Thoracic aorta (tissue), 2 donors: ENCODE measurements around the gene PI16. TPM values are rescaled to one million over a fixed set of nuclear protein-coding genes. Genes with fewer than 3 reads are reported as not detected.

Experiments used
- ATAC-seq: fragments of 150-250 bp; one replicate; pipeline ENCODE4 v1.8.0; 2017; ENCODE audit warnings: low read depth; ENCODE audit not compliant: insufficient number of reproducible peaks, low FRiP score
- DNase-seq: peaks from one replicate; pipeline ENCODE4 v3.0.0-alpha.2; 2020; ENCODE audit warnings: low spot score
- H3K27ac ChIP-seq, 2 donors: fragments of 200-600 bp; sonication (generic); 1 replicate in 1 of 2; 2 replicates in 1 of 2; pipeline ENCODE4 v1.5.1; 2016; ENCODE audit warnings: mild to moderate bottlenecking in 2 of 2, moderate library complexity in 2 of 2
- H3K27me3 ChIP-seq: fragments of 200-600 bp; sonication (generic); replicated peaks from 2 replicates; pipeline ENCODE4 v1.6.0; 2016; ENCODE audit warnings: mild to moderate bottlenecking; ENCODE audit not compliant: insufficient read depth
- H3K36me3 ChIP-seq: fragments of 200-600 bp; sonication (generic); one replicate; pipeline ENCODE4 v1.5.1; 2016
- H3K4me1 ChIP-seq, 2 donors: fragments of 200-600 bp; sonication (generic); 1 replicate in 1 of 2; 2 replicates in 1 of 2; pipeline versions ENCODE4 v1.5.1 to v1.6.0; 2016; ENCODE audit warnings: low read depth in 2 of 2, mild to moderate bottlenecking in 1 of 2; ENCODE audit not compliant: control insufficient read depth in 1 of 2
- H3K4me3 ChIP-seq: fragments of 200-600 bp; sonication (generic); 2 replicates; pipeline ENCODE4 v1.5.1; 2016; ENCODE audit warnings: mild to moderate bottlenecking
- H3K9me3 ChIP-seq: fragments of 200-600 bp; sonication (generic); 2 replicates; pipeline ENCODE4 v1.5.1; 2016
- total RNA-seq, 2 donors: library from RNA; depleted of rRNA; stranded (reverse); fragments of >200 nt; gene quantifications; one replicate each; pipeline versions ENCODE4 v1.1.0 to v1.2.3, GENCODE V29; 2016
- TF ChIP-seq, protein P1 (sequence below): fragments of 200-600 bp; sonication (generic); IDR thresholded peaks from one replicate; pipeline ENCODE4 v1.5.1; 2019; ENCODE audit warnings: antibody characterized with exemption

The PI16 gene
- total RNA-seq, 2 donors from 2014 or later = 44.3 to 89.7 TPM

DNA sequence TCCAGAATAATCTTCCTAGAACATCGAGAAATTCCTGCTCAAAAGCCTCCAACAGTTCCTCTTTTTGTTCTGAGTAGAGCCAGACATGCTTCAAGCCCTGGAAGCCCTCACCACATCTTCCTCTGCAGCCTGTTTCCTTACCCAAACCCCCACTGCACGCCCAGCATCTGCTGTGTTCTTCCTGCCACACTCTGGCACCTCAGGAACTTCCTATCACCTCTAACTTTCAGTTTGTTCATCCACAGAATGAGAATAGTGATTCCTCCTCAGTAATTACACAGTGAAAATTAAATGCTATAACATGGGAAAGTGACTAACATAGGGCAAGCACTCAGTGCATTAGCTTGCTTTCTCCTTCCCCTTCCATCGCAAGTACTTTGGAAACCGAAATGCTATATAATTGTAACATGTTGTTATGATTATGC, 42.5 kb upstream of the PI16 start:
- DNase-seq (no peak), ATAC-seq (no peak)
- H3K27ac ChIP-seq = no peak overlapping the region
- H3K27me3 ChIP-seq = no peaks in the 10 kb centered on the region
- no peaks in the 10 kb centered on the region for H3K9me3 ChIP-seq
- peaks cover 15 to 25% of the 10 kb centered on the region in 2 donors for H3K4me1 ChIP-seq
- H3K4me3 ChIP-seq = no peak overlapping the region
- peaks cover 21% of the 10 kb centered on the region for H3K36me3 ChIP-seq
- TF ChIP-seq, protein P1, sequence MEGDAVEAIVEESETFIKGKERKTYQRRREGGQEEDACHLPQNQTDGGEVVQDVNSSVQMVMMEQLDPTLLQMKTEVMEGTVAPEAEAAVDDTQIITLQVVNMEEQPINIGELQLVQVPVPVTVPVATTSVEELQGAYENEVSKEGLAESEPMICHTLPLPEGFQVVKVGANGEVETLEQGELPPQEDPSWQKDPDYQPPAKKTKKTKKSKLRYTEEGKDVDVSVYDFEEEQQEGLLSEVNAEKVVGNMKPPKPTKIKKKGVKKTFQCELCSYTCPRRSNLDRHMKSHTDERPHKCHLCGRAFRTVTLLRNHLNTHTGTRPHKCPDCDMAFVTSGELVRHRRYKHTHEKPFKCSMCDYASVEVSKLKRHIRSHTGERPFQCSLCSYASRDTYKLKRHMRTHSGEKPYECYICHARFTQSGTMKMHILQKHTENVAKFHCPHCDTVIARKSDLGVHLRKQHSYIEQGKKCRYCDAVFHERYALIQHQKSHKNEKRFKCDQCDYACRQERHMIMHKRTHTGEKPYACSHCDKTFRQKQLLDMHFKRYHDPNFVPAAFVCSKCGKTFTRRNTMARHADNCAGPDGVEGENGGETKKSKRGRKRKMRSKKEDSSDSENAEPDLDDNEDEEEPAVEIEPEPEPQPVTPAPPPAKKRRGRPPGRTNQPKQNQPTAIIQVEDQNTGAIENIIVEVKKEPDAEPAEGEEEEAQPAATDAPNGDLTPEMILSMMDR = no peak

- Histone ChIP-seq H3K9me3 (no peaks in the 10 kb centered on the region), H3K4me3 (no peak overlapping the region), H3K27ac (no peak overlapping the region), H3K4me1 (peaks cover 13 to 25% of the 10 kb centered on the region in 2 donors), H3K36me3 (peaks cover 21% of the 10 kb centered on the region), H3K27me3 (no peaks in the 10 kb centered on the region)
- TF ChIP-seq, protein P1 = no peak
- no peak for ATAC-seq
- no peak for DNase-seq
Measured at GRCh38 chr6:36912586-36912985, 42.0 kb upstream of the PI16 start.

GRCh38 chr6:36913082-36913481, 41.5 kb upstream of the PI16 start:
- DNase-seq (no peak), ATAC-seq (no peak)
- no peak overlapping the region for H3K4me3 ChIP-seq
- peaks cover 11 to 25% of the 10 kb centered on the region in 2 donors for H3K4me1 ChIP-seq
- H3K9me3 ChIP-seq = no peaks in the 10 kb centered on the region
- TF ChIP-seq, protein P1 = no peak
- H3K27me3 ChIP-seq = no peaks in the 10 kb centered on the region
- no peak overlapping the region for H3K27ac ChIP-seq
- H3K36me3 ChIP-seq = peaks cover 21% of the 10 kb centered on the region

DNA sequence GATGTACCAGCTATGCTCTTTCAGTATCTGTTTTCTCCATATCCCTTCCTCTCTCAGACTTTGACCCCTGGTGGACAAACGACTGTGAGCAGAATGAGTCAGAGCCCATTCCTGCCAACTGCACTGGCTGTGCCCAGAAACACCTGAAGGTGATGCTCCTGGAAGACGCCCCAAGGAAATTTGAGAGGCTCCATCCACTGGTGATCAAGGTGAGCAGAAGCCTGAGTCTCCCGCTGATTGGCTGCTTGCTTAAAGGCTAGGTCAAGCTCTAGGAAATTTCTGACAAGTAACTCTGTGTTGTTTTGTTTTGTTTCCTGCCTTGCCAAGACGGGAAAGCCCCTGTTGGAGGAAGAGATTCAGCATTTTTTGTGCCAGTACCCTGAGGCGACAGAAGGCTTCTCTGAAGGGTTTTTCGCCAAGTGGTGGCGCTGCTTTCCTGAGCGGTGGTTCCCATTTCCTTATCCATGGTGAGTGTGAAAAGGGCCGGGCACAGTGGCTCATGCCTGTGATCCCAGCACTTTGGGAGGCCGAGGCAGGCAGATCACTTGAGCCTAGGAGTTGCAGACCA, 40.2 kb upstream of the PI16 start:
- no peak overlapping the region for H3K4me3 ChIP-seq
- H3K36me3 ChIP-seq = peaks cover 21% of the 10 kb centered on the region
- DNase-seq = no peak
- H3K4me1 ChIP-seq = peaks cover 20 to 36% of the 10 kb centered on the region in 2 donors
- TF ChIP-seq, protein P1 = peak; percentile 25
- H3K27ac ChIP-seq = no peak overlapping the region
- no peaks in the 10 kb centered on the region for H3K27me3 ChIP-seq
- ATAC-seq = no peak
- no peaks in the 10 kb centered on the region for H3K9me3 ChIP-seq

- Histone ChIP-seq H3K36me3 (peaks cover 25% of the 10 kb centered on the region), H3K27ac (peak overlapping the region in 1 of 2 donors; percentile 25), H3K4me1 (peaks cover 22 to 47% of the 10 kb centered on the region in 2 donors)
Measured at GRCh38 chr6:36915599-36915998, 38.9 kb upstream of the PI16 start.

More at GRCh38 chr6:36915599-36915998, 38.9 kb upstream of the PI16 start:
- no peak overlapping the region for H3K4me3 ChIP-seq
- DNase-seq (no peak), ATAC-seq (no peak)
- no peaks in the 10 kb centered on the region for H3K9me3 ChIP-seq
- TF ChIP-seq, protein P1 = no peak
- H3K27me3 ChIP-seq = no peaks in the 10 kb centered on the region
